HG02870 (cell line): ENCODE results near the gene ADAMTSL1.

Source experiments
- ATAC-seq: cut with Tn5 transposase; IDR thresholded peaks from one replicate; pipeline ENCODE4 v1.9.1; 2021; ENCODE audit warnings: mild to moderate bottlenecking, moderate library complexity; ENCODE audit not compliant: unreplicated experiment

Gene ADAMTSL1

DNA sequence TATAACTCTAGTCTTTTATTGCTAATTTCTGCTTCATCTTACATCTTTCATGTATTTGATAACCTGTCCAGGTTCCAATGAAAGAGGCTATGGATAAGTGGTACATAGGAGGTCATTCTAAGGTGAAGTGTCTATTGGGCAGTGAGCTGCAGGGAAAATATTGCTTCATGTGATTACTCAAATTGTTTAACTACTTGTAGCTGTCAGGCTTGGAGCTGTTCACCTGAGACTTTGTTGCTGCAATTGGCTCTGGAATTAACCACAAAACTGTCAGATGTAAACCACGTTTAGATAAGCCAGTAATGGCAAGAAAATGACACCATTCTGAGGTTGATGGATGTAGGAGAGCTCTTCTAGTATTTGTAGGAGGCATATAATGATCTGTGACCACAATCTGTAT lies 26.0 kb downstream of the ADAMTSL1 start:
- ATAC-seq, result no peak

DNA sequence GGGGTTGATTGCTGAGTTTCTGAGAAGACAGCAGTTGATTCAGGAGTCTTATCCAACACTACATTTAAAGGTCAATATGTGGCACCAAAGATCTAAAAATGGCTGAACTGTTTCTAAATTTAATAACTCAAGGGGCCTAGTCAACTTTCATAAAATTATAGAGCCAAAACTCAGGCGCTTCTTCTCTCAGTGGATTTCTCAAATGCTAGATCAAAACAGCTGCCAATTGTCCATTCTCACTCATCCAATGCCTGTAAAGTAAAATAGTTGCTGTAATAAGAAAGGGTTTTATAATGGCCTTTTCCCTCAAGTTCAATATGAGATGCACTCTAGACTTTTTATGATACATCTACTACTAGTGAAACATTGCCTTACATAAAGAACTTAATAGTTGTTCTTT lies 26.5 kb downstream of the ADAMTSL1 start:
- no peak for ATAC-seq

DNA sequence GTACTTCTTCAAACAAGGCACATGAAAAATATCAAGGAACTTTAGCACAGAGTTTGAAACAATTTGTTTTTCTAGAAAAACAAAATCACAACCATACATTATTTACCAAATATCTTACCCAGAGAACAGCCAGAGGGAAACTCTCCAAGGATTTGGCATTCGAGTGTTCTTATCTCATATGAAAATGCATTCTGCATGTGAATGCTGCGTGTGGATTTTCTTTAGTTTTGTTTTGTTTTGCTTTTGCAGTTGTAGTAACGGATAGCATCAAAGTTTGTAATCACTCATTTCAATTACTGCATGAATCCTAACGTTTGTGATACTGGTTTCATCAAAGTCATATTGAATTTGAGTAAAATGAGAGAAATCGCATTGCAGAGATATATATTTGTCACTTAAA lies 28.0 kb downstream of the ADAMTSL1 start:
- no peak for ATAC-seq

DNA sequence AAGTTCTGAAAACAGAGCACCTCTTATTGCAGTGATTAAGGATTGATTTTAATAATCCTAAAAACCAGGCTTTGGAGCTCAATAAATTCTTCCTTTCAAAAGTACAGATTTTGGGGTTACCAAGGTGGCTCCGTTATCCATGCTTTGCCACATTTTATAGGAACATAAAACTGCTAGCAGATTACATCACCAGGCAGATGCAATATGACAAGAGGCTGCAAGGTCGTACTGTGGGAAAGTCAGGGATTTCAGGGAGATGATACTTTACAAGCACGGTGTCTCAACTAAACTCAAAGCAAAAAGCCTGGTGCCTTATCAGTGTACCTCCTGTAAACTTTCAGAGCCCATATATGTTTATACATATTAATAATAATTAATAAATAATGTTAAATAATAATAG lies 28.6 kb downstream of the ADAMTSL1 start:
- no peak for ATAC-seq

DNA sequence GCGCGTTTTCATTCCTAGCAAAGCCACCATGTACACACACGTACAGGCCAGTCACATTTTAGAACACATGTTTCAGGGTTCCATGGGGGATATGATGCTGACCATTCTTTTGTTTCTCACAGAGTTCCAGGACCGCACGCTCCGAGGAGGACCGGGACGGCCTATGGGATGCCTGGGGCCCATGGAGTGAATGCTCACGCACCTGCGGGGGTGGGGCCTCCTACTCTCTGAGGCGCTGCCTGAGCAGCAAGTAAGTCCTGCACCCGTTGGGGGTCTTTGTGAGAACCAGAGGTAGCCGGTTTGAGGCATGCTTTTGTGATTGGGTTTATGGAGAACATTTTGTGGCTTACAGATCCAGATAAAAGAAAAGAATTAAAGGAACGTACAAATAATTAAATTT lies 30.8 kb downstream of the ADAMTSL1 start:
- ATAC-seq, result no peak

DNA sequence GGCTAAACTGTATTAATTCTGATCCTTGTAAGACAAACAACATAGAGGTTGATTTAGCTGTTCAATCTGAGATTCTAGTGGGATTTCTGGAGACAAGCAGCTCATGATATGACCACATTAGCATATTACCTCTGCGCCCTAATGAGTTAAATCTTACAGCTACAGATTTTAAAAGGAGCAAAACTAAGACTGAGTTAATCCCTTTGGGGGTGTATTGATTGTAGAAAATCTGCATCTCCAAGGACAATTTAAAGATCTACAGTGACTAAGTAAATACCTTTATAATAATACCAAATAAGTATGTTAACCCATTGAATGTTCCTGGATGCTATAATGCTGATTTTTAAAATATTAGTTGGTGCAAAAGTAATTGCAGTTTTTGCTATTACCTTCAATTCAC lies 33.2 kb downstream of the ADAMTSL1 start:
- no peak for ATAC-seq

DNA sequence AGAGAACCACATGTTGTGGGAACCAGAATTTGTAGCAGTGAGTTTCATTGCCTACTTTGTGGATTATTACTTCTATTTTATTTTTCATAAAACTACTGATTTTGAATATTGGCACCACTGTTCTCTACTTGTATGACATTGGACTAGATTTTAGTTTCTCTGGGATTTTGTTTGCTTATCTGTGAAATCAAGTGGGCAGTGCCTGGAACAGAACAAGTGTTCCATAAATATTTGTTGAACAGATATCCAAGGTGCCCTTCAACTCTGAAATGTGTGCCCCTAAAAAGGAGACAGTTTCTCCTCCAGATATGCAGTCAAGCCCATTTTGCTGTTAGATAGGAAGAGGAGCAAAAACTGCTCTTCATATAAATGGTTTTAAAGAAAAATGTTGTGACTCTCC lies 42.6 kb downstream of the ADAMTSL1 start:
- ATAC-seq, result no peak

DNA sequence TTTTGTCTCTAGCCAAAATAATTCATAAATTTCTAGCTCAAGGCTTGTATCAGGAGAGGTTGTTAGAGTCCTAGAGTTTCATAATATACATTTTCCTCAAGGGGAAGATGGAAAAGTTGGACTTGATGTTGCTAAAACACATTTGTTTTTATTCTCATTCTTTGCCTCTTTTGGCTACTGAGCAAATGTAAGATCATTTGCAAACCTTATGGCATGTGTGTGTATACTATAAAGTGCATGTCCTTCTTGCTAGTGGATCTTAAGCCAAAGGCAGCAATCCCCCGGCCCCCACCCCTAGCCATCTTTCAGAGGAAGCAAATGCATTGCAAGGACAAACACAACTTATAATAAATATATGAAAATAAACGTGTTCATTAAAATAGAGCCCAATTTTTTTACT lies 43.0 kb downstream of the ADAMTSL1 start:
- no peak for ATAC-seq

DNA sequence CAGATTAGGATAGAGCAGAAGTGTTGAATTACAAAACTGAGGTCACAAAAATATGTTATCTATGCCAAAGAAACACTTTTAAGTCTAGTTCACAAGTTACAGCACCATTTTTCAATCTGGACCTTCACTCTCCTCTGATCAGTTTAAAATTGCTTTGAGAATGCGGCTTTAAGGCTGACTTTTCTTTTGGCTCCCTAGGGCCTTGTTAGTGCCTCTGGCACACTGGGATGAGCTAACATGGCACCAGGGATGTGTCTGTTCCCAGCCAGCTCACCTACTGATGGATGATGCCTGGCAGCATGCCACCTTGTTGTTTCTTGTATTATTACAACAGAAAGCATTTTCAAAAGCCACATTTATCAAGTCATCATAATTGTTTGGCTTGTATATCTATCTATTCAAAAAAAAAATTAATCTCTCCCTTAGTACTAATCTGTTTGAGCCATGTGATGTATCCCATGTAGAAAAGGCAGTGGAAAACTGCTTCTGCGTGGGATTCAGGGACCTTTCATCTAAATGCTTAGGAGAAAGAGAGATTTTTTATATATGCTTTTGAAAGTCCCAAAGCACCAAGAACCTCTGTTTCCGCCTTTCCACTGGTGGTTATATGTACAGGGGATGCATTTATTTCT lies 46.6 kb downstream of the ADAMTSL1 start:
- no peak for ATAC-seq

DNA sequence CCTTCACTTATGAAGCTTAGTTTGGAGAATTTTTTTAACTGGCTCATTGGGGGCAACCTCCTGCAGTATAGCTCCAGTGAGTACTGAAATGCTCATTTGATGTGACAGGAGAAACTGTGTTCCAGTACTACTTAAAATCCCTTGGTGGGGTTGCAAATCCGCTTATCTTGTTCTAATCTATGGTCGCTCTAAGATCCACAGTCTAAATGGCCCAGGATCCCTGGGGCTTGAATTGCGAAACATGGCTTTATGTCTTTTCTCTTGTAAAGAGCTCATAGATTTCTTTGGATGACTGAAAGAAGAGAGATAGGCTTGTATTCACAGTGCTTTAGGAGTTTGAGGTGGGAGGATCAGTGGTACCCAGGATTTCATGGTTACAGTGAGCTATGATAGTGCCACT lies 52.7 kb downstream of the ADAMTSL1 start:
- ATAC-seq, result no peak

DNA sequence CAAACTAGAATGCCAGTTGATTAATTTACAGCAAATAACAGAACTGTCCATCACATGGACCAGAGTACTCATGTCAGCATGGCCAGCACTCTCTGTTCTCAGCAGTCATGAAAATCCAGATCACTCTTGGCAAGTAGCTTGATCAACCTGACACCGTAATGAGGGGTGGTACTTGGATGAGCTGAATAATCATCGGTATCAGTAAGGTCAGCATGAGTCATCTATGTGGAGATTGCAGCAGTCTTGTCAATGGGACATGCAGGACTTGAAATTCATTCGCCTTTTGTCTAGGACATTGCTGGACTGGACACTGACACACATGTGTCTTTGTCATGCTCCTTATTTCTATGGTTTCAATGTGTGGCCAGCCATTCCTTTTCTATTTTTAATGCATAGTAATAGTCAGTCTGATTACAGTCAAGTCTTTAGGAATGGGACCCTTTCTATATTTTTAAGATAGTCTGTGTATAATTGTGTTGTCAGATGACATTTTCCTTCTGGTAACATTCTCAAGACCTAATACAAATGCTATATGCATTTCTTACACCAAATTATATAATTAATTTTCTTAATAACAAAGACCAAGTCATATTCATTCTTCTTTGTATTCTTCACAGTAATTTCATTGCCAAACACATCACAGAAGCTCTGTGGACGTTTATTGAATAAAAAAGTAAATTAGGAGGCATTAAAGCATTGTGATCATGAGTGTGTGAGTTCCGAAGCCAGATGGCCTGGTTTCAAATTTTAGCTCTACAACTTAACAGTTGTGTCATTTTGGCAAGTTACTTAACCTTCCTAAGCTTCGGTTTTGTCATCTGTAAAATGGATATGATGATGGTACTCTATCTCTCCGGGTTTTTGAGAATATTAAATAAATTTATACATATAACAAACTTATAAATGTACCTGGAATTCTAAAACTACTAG lies 57.4 kb downstream of the ADAMTSL1 start:
- no peak for ATAC-seq

DNA sequence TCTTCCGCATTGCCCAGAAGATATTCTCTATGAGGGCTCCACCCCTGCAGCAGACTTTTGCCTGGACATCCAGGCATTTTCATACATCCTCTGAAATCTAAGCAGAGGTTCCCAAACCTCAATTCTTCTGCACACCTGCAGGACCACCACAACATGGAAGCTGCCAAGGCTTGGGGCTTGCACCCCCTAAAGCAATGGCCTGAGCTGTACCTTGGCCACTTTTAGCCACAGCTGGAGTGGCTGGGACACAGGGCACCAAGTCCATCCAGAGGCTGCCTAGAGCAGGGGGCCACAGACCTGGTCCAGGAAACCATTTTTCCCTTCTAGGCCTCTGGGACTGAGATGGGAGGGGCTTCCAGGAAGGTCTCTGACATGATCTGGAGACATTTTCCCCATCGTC lies 60.7 kb downstream of the ADAMTSL1 start:
- ATAC-seq, result no peak

DNA sequence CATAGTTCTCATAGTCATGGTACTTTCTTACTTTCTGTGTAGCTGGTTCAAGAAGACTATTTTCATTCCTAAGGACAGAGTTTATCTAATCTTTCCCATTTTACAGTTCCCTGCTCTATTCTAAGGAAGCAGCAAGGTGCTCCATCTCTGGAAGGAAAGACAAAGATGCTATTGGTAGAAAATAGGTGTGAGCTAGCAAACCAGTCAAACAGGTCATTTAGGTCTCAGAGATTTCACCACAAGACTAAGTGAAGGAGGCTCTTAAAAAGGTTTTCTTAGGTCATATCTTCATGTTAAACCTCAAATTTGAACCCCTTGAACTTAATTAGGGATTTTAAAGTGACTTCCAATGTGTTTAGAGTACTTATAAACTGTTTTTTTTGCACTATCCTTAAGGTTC lies 62.6 kb downstream of the ADAMTSL1 start:
- no peak for ATAC-seq

DNA sequence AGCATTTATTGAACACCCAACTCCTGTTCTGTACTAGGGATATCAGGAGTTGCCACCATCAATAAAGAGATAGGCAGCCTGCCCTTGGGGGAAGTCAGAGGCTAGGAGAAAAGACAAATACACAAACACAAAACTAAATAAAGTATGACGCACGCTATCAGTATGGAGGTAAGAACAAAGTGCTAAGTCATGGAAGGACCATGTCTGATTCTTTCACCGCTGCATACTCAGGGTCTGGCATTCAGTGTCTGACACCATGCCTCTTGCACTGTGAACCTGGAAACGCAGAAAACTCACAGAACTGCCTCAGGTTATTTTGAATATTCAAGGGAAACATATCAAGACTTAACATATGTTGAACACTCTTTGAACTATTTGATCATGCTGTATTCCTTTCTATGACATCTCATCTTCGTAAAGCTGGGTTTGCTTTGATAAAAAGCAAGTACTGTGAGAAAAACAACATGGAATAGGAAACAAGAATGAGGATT lies 65.3 kb downstream of the ADAMTSL1 start:
- ATAC-seq, result no peak

DNA sequence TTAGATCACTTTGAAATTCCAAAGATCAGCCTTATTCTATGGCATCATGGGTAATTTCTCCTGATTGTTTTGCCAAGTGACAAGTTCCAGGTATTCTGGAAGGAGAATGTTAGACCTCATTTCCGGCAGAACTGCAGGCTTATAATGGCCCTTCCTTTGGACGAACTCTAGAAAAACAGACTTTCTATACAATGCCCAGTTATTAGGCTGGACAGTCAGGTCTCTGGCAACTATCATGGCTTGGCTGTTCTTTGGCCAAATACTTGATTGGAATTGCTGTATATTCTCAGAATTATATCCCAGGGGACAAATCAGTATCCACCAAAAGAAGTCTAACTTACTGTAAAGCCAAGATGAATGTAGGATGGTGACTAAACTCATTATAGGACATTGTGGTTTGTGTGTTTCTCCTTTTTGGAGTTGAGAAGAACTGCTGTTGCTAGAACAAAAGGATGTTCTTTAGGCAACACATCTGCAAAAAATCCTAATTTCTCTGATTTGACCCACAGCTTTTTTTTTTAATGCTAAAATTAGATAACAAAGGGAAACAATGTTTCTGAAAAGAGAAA lies 69.0 kb downstream of the ADAMTSL1 start:
- ATAC-seq, result no peak

DNA sequence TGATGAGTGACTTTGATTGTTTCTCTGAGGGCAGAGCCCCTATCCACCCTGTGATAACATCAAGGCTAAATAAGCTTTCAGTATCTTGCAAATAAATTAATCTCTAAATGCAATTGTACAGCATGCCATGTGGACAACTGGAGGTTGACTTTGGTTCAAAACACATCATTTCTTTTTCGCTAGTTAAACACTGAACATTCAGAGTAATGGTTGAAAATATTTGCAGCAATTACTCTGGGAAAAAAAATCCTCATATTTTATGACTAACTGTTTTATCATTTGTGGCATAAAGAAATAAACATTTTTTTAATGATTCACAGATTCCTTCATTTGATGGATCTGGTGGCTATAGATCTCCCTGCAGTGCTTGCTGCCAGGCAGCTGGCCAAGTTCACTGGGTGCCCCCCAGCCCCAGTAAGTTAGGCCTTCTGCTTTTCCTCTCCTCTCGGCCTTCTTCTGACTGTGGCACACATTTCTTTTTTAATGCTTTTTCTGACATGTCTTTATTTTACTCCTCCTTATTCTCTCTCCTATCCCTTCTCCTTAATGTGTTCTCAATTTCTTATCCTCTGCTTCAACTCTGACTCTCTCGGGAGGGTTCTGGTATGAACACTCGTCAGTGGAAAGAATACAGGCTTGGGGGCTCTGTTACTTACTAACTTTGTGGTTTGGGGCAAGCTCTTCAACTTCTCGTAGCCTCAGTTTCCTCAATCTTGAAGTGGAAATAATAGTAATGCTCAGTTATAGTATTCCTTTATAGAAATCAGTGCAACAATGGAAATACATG lies 69.6 kb downstream of the ADAMTSL1 start:
- ATAC-seq, result no peak

DNA sequence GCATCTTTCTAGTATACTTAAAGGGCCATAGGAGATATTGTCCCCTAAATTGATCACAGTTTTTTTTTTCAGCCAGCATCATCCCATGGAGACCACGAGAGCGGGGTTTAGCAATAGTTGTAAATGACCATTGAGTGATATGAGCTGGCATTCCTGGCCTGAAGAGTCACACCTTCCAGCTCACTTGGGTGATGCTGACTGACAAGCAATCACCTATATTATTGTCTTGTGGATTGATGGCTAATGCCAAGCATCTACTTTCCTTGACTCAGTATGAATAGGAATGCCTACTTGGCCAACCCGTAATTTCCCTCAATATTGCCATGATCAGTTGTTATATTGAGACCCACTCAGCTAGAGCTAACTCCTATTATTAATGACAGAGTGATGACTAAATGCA lies 70.5 kb downstream of the ADAMTSL1 start:
- no peak for ATAC-seq

DNA sequence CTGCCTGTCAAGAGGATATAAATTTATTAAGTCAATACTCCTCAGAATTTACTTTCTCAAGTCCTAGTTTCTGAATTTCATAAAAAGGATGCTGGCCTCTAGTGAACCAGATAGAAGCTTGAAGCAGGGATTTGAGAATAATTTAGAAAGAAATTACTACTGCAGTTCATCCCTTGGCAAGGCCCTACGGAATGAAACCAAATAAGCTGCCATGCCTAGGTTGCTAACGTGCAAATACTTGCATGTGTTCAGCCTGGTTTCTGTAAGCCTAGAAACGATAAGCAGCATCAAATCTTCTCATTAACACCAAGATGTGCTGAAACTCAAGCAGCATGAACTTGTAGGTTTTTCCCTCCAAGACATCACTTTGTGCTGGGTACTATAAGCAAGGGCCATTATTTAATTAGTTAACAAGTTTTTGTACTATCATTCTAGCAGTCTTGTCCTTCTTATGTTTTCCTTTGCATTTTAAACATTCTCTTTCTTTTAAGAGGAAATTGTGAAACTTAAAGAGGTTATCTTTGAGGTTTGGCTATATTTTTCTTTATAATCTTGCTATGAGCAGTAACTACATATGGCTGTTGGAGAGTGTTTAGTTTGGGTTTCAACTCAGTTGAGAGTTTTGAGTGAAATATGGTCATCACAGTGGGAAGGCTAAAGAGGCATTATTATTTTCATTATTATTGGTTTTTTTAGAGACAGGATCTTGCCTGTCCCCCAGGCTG lies 71.8 kb downstream of the ADAMTSL1 start:
- no peak for ATAC-seq

DNA sequence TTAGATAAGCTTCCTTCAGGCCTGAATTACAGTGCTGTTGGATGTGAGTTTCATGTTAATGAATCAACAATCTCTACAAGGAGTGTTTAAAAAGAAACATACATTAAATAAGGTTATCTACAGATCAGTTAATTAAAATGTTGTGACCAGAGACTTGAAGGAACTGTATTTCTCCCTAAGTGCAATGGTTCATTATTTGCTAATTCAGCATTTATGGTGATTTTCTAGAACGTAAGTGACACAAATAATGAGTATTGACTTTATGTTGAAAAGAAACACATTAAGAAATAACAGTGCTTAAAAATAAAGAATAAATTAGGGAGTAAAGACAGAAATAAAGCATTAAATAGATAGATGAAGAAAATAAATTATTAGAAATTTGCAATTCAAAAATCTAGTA lies 74.5 kb downstream of the ADAMTSL1 start:
- ATAC-seq, result no peak

DNA sequence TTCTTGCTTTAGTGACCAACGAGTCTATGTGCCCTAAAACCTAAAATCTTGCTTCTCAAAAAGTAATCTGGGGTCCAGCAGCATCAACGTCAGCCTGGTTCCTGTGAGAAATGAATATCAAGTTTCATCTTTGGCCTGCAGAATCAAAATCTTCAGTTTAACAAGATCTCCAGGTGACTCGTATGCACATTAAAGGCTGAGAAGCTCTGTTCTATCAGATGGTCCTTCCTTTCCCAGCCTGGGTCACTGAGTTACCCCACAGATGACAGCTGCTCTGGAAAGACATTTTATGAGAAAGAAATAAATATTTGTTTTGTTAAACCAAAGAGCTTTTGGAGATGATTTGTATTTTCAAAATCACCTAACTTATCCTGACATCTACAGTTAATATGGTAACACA lies 75.8 kb downstream of the ADAMTSL1 start:
- ATAC-seq, result no peak

DNA sequence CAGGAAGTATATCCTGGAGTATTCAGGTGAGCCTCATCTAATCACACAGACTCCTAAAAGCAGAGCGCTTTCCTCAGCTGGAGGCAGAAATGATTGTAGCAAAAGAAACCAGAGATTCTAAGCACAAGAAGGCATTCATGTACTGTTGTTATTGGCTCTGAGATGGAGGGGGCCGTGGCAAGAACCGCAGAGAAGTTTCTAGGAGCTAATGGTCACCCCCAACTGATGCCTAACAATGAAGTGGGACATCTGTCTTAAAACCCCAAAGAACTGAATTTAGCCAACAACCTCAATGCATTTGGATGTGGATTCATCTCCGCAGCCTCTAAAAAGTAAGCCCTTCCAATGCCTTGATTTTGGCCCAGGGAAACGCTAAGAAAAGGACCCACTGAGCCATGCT lies 76.3 kb downstream of the ADAMTSL1 start:
- ATAC-seq, result no peak
